ENCODE measurements around the gene CISD1.

DNA sequence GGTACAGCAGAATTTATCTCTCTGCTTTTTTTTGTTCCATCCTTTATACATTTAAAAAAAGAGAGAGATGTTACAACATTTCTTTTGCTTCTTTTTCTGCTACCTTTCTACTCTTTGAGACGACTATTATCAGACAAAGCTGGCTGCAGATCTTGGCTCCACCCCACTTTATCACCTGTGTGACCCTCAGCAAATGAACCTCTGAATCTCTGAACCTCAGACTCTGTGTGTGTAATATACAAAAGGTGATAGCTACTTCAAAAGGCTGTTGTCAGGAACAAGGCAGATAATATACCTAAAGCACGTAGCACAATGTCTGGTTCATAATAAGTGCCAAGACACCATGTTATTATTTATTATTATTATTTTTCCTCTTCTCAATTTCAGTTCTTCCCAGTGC, 33.3 kb downstream of the CISD1 start:
- TF ChIP-seq CEBPB (IDR thresholded peaks at IDR 0.05), result no peak
- no peak for TF ChIP-seq POLR2AphosphoS2 (conservative IDR thresholded peaks at IDR 0.05; ENCODE audit: low read length)
- TF ChIP-seq, protein P1, sequence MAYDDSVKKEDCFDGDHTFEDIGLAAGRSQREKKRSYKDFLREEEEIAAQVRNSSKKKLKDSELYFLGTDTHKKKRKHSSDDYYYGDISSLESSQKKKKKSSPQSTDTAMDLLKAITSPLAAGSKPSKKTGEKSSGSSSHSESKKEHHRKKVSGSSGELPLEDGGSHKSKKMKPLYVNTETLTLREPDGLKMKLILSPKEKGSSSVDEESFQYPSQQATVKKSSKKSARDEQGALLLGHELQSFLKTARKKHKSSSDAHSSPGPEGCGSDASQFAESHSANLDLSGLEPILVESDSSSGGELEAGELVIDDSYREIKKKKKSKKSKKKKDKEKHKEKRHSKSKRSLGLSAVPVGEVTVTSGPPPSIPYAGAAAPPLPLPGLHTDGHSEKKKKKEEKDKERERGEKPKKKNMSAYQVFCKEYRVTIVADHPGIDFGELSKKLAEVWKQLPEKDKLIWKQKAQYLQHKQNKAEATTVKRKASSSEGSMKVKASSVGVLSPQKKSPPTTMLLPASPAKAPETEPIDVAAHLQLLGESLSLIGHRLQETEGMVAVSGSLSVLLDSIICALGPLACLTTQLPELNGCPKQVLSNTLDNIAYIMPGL (CRISPR knock-in tag; IDR thresholded peaks at IDR 0.05; ENCODE audit: borderline replicate concordance), result no peak
- TF ChIP-seq POLR2A (IDR thresholded peaks at IDR 0.05; ENCODE audit: low read length), result no peak
- TF ChIP-seq CHD2 (IDR thresholded peaks at IDR 0.05; ENCODE audit: low read length, partially characterized antibody), result no peak
- no peak for TF ChIP-seq RFX5 (IDR thresholded peaks at IDR 0.05)
- TF ChIP-seq, protein P2, sequence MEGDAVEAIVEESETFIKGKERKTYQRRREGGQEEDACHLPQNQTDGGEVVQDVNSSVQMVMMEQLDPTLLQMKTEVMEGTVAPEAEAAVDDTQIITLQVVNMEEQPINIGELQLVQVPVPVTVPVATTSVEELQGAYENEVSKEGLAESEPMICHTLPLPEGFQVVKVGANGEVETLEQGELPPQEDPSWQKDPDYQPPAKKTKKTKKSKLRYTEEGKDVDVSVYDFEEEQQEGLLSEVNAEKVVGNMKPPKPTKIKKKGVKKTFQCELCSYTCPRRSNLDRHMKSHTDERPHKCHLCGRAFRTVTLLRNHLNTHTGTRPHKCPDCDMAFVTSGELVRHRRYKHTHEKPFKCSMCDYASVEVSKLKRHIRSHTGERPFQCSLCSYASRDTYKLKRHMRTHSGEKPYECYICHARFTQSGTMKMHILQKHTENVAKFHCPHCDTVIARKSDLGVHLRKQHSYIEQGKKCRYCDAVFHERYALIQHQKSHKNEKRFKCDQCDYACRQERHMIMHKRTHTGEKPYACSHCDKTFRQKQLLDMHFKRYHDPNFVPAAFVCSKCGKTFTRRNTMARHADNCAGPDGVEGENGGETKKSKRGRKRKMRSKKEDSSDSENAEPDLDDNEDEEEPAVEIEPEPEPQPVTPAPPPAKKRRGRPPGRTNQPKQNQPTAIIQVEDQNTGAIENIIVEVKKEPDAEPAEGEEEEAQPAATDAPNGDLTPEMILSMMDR (IDR thresholded peaks at IDR 0.05), result no peak
- no peak for TF ChIP-seq EP300 (IDR thresholded peaks at IDR 0.05)
- TF ChIP-seq NR3C1 (IDR thresholded peaks at IDR 0.05), result no peak
- no peak for TF ChIP-seq RNF2 (IDR thresholded peaks at IDR 0.05; ENCODE audit: borderline replicate concordance, low read depth)
- no peak for TF ChIP-seq MAZ (IDR thresholded peaks at IDR 0.05; ENCODE audit: borderline replicate concordance, low read depth, low read length)
- no peak for TF ChIP-seq HOXA7 (CRISPR knock-in tag; IDR thresholded peaks at IDR 0.05)

Data from A549 (cell line).